ENCODE results near the gene LCN12.

- TF ChIP-seq, protein P1, sequence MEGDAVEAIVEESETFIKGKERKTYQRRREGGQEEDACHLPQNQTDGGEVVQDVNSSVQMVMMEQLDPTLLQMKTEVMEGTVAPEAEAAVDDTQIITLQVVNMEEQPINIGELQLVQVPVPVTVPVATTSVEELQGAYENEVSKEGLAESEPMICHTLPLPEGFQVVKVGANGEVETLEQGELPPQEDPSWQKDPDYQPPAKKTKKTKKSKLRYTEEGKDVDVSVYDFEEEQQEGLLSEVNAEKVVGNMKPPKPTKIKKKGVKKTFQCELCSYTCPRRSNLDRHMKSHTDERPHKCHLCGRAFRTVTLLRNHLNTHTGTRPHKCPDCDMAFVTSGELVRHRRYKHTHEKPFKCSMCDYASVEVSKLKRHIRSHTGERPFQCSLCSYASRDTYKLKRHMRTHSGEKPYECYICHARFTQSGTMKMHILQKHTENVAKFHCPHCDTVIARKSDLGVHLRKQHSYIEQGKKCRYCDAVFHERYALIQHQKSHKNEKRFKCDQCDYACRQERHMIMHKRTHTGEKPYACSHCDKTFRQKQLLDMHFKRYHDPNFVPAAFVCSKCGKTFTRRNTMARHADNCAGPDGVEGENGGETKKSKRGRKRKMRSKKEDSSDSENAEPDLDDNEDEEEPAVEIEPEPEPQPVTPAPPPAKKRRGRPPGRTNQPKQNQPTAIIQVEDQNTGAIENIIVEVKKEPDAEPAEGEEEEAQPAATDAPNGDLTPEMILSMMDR (IDR thresholded peaks at IDR 0.05), result no peak
- no peak for TF ChIP-seq POLR2A (IDR thresholded peaks at IDR 0.05)
Observed at GRCh38 chr9:136972743-136973142, 20.7 kb downstream of the LCN12 start.
